ENCODE data around the gene FPR1. TPM values are rescaled to one million over a fixed set of nuclear protein-coding genes. Genes with fewer than 3 reads are reported as not detected.

FPR1 gene
- total RNA-seq, 6 donors from 2014 or later = 17.0 to 105 (median 39.8) TPM

- Histone ChIP-seq H3K36me3 (no peaks in the 10 kb centered on the region), H3K27me3 (peaks cover 0 to under 1% (median 0%) of the 10 kb centered on the region in 4 donors), H3K9me3 (no peaks in the 10 kb centered on the region), H3K4me1 (no peaks in the 10 kb centered on the region), H3K4me3 (no peak overlapping the region), H3K27ac (no peak overlapping the region)
- WGBS, 2 donors = 92 to 94% methylated on average over 33 to 43 of the region's 74 CpGs
- TF ChIP-seq POLR2A (IDR thresholded peaks at IDR 0.05) = no peak
- TF ChIP-seq POLR2AphosphoS5 (IDR thresholded peaks at IDR 0.05) = no peak
- no peak for TF ChIP-seq EP300 (IDR thresholded peaks at IDR 0.05)
- no peak for TF ChIP-seq CTCF (IDR thresholded peaks at IDR 0.05)
- ATAC-seq (ENCODE audit: low FRiP score in 2 of 2) = peak; percentile 0 to 42
- peak in 1 of 2 donors; percentile 78 for DNase-seq
Observed at GRCh38 chr19:51713319-51714285, 38.1 kb downstream of the FPR1 start.

GRCh38 chr19:51712461-51713081 lies 39.1 kb downstream of the FPR1 start:
- TF ChIP-seq POLR2AphosphoS5 (IDR thresholded peaks at IDR 0.05) (no peak), POLR2A (IDR thresholded peaks at IDR 0.05) (no peak), EP300 (IDR thresholded peaks at IDR 0.05) (no peak), CTCF (IDR thresholded peaks at IDR 0.05) (peak in 2 of 6 experiments; percentile 21 to 45)
- DNase-seq (no peak), ATAC-seq (ENCODE audit: low FRiP score in 2 of 2) (no peak)
- Histone ChIP-seq H3K9me3 (no peaks in the 10 kb centered on the region), H3K27me3 (no peaks in the 10 kb centered on the region), H3K36me3 (peaks cover 0 to 4% (median 0%) of the 10 kb centered on the region in 4 donors), H3K4me3 (no peak overlapping the region), H3K4me1 (no peaks in the 10 kb centered on the region), H3K27ac (no peak overlapping the region)
- WGBS, 2 donors = 49 to 50% methylated on average over 9 of the region's 9 CpGs

- H3K4me1 ChIP-seq = no peaks in the 10 kb centered on the region
- 75 to 79% methylated on average over 1 of the region's 1 CpG for WGBS, 2 donors
- H3K36me3 ChIP-seq = peaks cover 0 to 13% (median 1%) of the 10 kb centered on the region in 4 donors
- DNase-seq (no peak), ATAC-seq (ENCODE audit: low FRiP score in 2 of 2) (no peak)
- no peaks in the 10 kb centered on the region for H3K27me3 ChIP-seq
- H3K9me3 ChIP-seq = no peaks in the 10 kb centered on the region
- no peak overlapping the region for H3K4me3 ChIP-seq
- TF ChIP-seq POLR2A (IDR thresholded peaks at IDR 0.05) = no peak
- TF ChIP-seq POLR2AphosphoS5 (IDR thresholded peaks at IDR 0.05) = no peak
- TF ChIP-seq CTCF (IDR thresholded peaks at IDR 0.05) = no peak
- no peak for TF ChIP-seq EP300 (IDR thresholded peaks at IDR 0.05)
- H3K27ac ChIP-seq = no peak overlapping the region
Observed at GRCh38 chr19:51711702-51712101, 40.0 kb downstream of the FPR1 start.

GRCh38 chr19:51710163-51710562 lies 41.5 kb downstream of the FPR1 start:
- TF ChIP-seq POLR2AphosphoS5 (IDR thresholded peaks at IDR 0.05) (no peak), EP300 (IDR thresholded peaks at IDR 0.05) (no peak), CTCF (IDR thresholded peaks at IDR 0.05) (no peak), POLR2A (IDR thresholded peaks at IDR 0.05) (no peak)
- H3K27ac ChIP-seq = no peak overlapping the region
- H3K27me3 ChIP-seq = no peaks in the 10 kb centered on the region
- H3K36me3 ChIP-seq = peaks cover 0 to 28% (median 9%) of the 10 kb centered on the region in 4 donors
- peaks cover under 1 to 7% (median 2%) of the 10 kb centered on the region in 4 donors for H3K4me1 ChIP-seq
- H3K9me3 ChIP-seq = no peaks in the 10 kb centered on the region
- ATAC-seq (ENCODE audit: low FRiP score in 2 of 2) (no peak), DNase-seq (no peak)
- WGBS, 2 donors = 61 to 73% methylated on average over 2 of the region's 2 CpGs
- no peak overlapping the region for H3K4me3 ChIP-seq
